ENCODE measurements around the gene PRG3. TPM values are rescaled to one million over a fixed set of nuclear protein-coding genes. Genes with fewer than 3 reads are reported as not detected.
"Not testable (repeated sequence)": the region's sequence is repeated elsewhere in the genome, so short reads cannot be mapped to it uniquely, and the experiment has no call there.

PRG3 gene
- polyA plus RNA-seq, 3 donors, result 0.33 to 1.5 (median 1.2) TPM

DNA sequence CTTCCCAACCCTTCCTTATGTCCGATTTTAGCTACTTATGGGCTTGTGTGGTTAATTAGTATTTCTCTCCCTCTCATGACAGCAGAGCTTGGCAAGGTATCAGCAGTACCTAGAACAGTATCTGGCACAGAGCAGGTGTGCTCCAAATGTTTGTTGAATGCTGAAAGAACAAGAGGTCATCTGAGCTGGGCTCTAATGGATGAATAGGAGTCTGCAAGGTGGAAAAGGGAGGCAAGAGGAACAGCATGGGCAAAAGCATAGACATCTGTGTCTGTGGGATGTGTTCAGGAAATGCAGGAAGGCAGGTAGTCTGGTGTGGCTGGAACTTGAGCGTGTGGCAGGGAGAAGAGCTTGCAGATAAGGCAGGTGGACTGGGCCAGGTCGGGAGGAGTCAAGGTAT lies 19.0 kb downstream of the PRG3 start:
- no peak for DNase-seq (ENCODE audit: low read depth in 3 of 3, low spot score in 2 of 3)

DNA sequence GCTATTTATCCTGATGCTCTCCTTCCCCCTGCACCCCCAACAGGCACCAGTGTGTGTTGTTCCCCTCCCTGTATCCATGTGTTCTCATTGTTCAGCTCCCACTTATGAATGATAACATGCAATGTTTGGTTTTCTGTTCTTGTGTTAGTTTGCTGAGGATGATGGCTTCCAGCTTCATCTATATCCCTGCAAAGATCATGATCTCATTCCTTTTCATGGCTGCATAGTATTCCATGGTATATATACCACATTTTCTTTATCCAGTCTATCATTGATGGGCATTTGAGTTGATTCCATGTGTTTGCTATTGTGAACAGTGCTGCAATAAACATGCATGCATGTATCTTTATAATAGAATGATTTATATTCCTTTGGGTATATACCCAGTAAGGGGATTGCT lies 19.5 kb downstream of the PRG3 start:
- not testable (repeated sequence) for DNase-seq (ENCODE audit: low read depth in 3 of 3, low spot score in 2 of 3)

DNA sequence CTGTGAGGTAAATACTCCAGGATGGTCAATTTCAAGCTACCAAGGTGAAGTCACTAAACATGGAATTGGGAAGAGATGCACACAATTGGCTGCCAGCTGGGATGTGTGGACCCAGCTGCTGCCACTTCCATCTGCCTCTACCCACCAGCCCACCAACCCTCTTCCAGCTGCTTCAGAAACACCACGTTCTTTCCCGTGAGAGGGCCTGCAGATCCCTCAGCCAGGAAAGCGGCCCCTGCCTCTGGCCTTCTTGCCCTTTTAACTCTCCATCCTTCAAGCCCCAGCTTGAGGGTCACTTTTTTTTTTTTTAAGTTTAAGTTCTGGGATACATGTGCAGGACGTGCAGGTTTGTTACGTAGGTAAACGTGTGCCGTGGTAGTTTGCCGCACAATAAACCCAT lies 20.0 kb downstream of the PRG3 start:
- no peak for DNase-seq (ENCODE audit: low read depth in 3 of 3, low spot score in 2 of 3)

DNA sequence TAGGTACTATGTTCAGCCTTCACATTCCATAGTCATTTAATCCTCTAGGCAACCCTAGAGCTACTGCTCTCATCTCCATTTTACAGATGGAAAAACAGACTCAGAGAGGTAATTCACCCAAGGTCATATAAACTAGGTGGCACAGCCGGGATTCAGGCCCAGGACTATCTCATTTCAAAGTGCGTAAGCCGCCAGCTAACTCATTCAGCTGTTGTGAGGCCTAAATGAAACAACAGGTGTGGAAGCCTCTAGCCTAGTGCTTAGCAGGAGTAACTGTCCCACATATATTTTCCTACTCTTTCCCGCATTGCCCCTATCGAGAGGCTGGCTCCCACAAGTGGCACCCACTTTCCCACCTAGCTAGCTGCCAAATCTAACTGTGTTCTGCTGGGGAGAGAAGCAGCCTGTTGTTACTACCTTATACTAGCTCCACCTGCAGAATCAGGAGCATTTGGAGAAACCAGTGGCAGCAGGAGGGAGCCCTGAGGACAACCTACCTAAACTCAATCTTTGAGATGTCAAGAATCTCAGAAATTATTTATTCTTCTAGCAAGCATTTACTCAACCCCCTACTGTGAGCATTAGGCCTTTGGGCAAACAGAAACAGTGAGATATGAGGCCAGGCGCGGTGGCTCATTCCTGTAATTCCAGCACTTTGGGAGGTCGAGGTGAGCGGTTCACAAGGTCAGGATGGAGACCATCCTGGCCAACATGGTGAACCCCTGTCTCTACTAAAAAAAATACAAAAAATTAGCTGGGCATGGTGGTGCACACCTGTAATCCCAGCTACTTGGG lies 20.9 kb downstream of the PRG3 start:
- DNase-seq (ENCODE audit: low read depth in 3 of 3, low spot score in 2 of 3), result no peak

DNA sequence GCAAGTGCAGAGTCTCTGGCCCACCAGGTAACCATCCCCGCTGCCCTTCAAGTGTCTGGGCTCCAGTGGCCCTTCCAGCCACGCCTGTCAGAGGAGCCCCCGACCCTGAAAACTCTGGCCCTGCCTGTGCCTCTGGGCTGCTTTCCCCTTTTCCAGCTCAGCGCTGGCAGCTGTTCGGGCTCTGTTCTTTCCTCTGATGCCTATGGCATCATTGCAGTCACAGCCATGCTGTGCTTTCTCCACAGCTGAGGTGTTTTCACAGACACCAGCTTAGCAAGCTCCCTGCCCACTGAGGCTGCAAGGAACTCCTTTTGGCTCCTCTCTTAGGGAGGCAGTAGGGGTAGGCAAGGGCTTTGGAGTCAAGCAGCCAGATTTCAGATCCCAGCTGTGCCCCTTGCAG lies 21.6 kb downstream of the PRG3 start:
- no peak for DNase-seq (ENCODE audit: low read depth in 3 of 3, low spot score in 2 of 3)

DNA sequence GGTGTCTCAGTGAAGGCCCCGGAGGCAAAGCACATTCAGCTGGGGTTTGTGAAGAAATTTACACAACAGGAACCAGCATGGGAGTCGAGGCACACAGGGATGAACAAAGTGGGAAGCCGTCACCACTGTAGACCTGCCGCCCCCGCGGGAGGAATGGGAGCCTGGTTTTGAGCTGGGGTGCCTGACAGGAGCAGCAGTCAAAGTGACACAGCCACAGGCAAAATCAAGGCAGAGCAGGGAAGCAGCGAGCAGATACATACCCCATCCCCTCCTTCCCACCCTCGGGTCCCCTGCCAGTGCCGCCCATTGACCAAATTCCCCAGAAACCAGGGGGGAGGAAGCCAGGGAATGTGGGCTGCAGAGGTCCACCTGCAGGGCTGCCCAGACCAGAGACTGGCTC lies 22.0 kb downstream of the PRG3 start:
- no peak for DNase-seq (ENCODE audit: low read depth in 3 of 3, low spot score in 2 of 3)

DNA sequence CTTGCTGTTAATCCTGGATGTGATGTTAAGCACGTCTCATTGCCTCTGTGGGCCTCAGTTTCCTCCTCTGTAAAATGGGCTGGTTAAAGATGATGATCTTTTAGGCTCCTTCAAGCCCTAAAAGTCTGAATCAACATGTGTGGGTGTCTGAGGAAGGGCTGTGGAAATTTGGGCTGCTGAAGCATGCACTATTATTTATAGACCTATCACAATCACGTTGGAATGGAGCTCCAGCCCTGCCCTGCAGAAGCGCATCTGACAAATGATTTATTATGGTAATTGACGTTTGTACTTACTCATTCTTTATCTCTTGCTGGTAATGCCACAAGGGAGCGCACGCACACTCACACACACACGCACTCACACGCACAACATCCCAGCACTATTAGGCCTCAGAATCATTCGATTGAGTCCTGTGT lies 22.4 kb downstream of the PRG3 start:
- DNase-seq (ENCODE audit: low read depth in 3 of 3, low spot score in 2 of 3), result no peak

DNA sequence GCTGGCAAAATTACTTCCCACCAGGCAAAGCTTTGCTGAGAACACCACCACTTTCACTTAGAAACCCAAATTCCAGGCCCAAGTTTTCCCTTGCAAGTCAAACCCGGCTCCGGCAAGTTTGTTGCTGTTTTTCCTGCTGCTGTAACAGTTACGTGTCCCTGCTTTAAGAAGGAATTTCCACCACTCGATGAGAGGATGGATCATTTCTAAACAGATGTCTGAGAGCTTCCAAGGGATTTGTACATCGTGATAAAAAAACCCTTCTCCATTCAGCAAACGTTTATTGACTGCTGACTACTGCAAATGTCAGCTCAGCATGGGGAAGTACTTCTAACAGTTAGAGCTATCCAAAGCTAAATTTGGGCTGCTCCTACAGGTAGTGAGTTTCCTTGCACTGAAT lies 23.1 kb downstream of the PRG3 start:
- no peak for DNase-seq (ENCODE audit: low read depth in 3 of 3, low spot score in 2 of 3)

DNA sequence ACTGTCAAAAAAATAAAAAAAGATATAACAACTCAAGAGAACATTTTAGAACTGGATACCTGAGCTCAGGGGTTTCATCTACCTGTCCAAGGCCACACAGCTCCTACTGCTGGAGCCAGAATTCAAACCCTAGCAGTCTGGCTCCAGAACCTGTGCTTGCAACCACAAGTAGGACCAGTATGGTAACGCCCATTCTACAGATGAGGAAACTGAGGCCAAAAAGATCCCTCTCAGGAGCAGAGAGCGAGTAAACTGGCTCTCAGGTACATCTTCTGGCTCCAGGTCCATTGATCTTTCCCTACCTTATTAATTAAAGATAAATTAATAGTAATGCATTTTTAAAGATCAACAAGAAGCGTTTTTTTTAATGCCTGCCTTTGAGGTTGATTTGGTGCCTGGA lies 23.6 kb downstream of the PRG3 start:
- no peak for DNase-seq (ENCODE audit: low read depth in 3 of 3, low spot score in 2 of 3)

DNA sequence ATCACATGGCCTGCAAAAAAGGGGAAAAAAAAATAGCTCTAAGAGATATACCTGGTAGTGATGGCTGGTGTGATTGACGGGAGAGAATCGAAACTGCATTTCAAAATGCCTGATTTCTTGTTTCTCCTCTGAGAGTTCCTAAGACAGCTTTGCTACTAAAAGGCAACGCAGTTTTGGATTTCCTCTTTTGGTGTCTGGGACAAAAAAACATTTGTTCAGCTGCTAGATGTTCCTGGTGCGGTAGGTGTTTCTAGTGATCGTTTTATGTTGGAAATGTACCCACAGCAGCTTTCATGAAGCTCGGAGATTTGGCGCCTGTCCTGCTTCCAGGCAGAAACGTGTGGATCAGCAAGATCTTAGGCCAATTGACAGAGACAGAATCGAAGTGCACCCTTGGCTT lies 24.7 kb downstream of the PRG3 start:
- DNase-seq (ENCODE audit: low read depth in 3 of 3, low spot score in 2 of 3), result no peak

DNA sequence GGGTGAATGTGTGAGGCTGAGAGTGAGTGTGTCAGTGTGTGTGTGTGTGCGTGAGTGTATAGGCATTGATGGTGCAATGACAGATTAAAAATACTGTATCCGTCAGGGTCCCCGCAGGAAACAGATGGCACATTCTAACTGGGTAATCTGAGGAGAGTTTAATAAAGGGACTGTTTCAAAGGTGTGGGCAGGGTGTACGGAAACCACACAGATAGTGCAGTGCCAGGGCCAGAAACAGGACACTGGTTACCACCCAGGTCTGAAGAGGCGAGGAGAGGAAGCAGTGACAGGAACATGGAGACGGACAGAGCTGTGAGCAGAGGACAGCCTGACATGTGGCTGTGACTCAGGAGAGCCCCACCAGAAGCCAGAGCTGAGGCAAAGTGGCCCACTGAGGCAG lies 26.3 kb downstream of the PRG3 start:
- DNase-seq (ENCODE audit: low read depth in 3 of 3, low spot score in 2 of 3), result no peak

DNA sequence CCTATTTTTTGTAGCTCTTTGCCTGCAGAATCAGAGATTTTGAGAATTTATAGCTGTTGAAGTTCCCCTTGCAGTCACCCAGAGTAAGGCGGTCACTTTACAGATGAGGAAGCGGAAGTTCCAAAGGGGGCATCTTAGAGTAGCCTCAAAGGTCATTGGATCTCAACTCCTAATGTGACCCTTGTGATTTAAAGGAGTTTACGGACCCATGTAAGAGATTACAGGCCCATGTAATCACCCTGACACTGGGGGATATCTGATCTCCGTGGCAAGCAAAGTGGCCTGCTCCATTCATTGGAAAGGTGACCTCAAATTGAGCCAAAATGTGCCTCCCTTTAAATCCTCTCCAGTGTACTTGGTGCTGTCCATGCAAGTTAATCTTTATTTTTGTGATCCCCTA lies 27.1 kb downstream of the PRG3 start:
- DNase-seq (ENCODE audit: low read depth in 3 of 3, low spot score in 2 of 3), result no peak

DNA sequence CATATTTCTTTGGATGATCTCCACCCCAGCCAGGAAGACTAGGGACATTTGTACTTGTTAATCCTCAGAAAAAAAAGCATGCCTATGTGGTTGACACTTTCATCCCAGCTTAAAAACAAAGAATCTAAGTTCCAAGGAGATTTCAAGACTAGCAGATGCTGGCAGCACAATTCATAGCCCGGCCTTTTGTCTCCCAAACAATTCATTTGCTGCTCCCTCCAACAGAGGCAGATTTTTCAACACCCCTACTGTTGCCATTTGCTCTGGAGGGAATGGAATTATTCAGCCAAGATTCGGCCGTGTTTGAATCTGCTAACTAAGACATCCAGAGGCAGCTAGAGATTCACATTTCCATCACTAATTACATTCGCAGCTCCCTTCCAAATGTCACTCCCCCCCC lies 27.5 kb downstream of the PRG3 start:
- no peak for DNase-seq (ENCODE audit: low read depth in 3 of 3, low spot score in 2 of 3)

DNA sequence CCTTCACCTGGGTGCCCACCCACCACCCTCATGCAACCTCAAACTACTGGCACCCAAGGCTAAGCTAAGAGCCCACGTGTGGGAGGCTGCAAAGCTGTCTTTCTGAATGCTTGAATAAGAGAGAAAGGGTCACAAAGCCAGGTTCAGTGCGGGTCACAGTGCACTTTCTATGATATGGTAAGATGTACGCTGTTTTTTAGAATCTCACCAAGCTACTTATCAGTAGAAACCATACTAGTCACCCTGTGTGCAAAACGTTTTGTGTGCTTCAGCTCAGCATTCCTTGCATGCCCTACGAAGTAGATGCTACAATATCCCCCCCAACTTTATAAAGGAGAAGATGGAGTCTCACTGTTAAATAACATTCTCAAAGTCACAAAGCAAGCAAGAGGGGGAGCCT lies 27.9 kb downstream of the PRG3 start:
- DNase-seq (ENCODE audit: low read depth in 3 of 3, low spot score in 2 of 3), result no peak

DNA sequence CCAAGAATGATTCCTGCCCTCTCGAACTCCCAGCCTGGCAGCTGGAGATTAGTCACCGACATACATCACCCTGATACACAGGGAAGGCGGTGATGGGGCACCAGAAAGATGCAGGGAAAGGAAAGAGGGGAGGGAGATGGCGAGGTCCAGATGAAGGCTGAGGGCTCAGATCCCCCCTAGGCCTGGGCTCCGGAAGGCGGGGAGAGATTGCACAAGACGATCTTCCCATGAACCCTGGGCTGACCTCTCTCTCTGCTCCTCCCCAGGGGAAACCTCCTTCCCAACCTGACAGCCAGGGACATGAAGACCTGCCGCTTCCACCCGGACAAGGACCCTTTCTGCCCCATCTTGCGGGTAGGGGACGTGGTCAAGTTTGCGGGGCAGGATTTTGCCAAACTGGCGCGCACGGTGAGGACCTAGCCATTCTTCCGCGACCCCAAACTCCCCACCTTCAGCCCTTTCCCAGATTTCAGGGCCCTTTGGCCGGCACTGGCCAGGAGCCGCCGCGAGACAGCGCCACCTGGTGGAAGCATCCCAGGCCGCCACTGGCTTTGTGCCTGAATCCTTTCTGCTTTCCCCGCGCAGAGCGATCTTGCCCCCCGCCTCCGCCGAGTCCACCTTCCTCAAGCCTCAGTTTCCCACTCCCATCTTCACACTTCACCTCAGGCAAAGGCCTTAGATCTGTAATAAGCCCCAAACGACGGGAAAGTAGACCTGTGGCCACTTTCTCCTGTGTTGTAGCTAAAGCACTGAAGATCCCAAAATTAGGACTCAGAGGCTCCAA lies 31.3 kb downstream of the PRG3 start:
- DNase-seq (ENCODE audit: low read depth in 3 of 3, low spot score in 2 of 3), result no peak

DNA sequence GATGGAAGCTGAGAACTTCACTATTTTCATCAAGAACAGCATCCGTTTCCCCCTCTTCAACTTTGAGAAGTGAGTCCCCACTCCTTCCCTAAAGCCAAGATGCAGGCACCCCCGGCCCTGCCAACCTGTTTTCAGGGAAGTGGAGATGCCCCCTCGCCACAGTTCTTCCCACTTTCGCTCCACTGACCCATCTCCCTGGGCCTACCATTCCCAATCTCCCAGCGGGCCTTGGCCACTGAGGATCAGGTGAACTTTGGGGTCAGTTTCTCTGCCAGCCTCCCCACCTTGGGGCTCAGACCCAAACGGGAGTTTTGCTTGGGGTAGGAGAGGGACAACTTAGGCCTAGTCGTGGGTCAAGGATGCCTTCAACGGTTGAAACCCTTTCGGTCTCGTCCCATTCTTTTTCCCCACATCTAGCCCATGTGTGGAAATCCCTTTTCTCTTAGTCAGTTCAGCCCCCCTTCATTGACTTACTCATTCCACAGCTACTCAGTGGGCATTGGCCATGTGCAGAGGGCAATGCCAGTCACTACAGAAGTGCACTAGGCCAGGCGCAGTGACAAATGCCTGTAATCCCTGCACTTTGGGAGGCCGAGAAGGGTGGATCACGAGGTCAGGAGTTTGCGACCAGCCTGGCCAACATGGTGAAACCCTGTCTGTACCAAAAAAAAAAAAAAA lies 32.2 kb downstream of the PRG3 start:
- no peak for DNase-seq (ENCODE audit: low read depth in 3 of 3, low spot score in 2 of 3)

DNA sequence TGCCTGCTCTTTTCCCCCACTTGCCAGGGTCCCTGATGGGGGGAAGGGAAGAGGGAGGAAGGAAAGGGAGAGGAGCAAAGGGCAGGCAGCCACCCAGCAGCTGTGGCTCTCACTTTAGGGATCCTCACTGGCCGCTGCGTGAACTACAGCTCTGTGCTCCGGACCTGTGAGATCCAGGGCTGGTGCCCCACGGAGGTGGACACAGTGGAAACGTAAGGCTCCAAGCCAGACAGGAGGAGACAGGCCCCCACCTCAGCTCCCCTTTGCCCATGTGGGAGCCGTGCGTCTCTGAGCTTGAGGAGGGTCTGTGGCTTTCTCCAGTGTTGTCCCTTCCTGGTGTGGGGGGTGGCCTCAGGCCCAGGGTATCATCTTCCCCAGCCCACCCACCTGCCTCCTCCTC lies 32.9 kb downstream of the PRG3 start:
- DNase-seq (ENCODE audit: low read depth in 3 of 3, low spot score in 2 of 3), result no peak

DNA sequence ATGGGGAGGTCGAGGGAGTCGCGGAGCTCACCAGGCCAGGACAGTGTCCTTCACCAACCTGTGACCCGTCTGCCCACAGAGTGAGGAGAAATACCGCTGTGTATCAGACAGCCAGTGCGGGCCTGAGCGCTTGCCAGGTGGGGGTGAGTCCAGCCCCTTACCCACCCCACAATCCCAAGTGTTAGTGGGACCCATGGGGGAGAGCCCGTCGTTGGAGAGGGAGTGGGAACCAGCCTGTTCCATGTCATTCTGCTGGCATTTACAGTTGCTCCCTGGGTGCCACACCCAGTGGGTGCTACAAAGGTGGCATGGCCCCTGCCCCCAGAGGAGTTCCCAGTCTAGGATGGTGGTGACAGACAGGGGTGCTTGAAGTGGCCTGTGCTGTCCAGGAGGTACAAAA lies 33.6 kb downstream of the PRG3 start:
- DNase-seq (ENCODE audit: low read depth in 3 of 3, low spot score in 2 of 3), result no peak

DNA sequence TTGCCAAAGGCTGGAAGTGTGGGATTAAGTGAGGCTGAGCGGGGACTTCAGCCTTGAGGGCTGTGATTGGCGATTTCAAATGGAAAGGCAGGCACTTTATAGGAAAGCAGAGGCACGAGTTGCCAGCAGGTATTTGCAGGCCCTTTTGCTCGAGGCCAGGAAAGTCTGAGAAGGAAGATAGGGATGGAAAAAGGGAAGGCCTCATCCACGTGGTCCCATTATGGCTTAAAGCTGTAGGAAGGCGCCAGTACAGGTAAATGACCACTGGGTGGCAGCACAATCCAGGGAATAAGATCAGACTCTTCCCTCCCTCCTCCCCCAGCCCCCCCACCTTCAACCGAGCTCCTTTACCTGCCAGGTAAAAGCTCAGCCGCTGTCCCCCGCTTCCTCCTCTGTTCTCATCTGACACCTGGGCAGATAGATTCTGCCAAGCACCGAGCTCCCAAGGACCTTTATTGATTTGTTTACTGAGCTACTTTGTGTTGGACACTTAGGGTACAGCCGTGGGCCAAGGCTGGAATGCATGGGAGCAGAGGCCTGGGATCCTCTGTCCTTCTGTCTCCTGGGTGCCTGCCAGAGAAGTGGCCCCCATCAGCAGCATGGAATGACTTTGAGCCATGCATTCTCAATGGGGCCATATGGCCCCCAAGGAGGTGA lies 35.3 kb downstream of the PRG3 start:
- DNase-seq (ENCODE audit: low read depth in 3 of 3, low spot score in 2 of 3), result no peak

DNA sequence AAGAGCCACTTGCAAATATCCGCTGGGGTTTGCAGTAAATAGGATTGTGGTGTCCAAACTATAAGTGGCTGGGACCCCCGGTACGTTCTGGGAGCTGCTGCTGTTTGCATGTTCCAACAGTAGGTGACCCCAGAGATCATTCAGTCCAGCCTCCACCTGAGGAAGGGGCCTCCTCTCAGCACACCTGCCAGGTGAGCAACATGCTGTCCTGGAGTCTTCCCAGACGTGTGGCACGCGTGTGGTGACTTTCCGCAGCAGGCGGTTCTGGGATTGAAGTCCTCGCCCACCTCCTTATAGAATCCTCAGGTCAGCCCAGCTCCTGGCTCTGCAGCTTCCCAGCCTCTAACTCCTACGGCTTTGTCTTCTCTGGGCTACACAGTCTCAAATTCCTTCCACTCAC lies 36.1 kb downstream of the PRG3 start:
- no peak for DNase-seq (ENCODE audit: low read depth in 3 of 3, low spot score in 2 of 3)

DNA sequence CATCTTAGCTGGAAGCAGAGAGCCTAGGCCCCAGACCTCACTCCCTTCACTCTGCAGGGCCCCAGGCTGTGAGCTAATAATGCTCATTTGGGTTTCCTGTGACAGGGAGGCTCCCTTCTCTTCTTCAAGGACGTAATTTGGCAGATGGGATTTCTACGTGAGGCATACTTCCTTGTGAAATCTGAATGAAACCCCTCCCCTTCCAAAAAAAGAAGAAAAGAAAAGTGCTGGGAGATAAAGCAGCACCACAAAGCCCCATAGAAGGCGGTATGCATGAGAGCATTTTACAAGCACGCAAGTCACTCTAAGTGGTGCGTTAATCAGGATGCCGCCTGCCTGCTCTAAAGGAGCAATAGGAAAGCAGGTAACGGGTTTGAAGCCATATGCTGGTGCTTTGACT lies 37.1 kb downstream of the PRG3 start:
- DNase-seq (ENCODE audit: low read depth in 3 of 3, low spot score in 2 of 3), result no peak

All from right renal cortex interstitium (tissue), 3 donors.